Lower lobe of right lung (tissue), 2 donors: ENCODE measurements around the gene NR4A1. TPM values are rescaled to one million over a fixed set of nuclear protein-coding genes. Genes with fewer than 3 reads are reported as not detected.

ENCODE experiments used
- ATAC-seq, 2 donors: fragments of 200-7000 bp; cut with Tn5 transposase; one replicate each; pipeline ENCODE4 v1.9.1; 2020 to 2022; ENCODE audit warnings: mild to moderate bottlenecking in 2 of 2, moderate library complexity in 2 of 2
- DNase-seq: peaks from one replicate; pipeline ENCODE4 v3.0.0-alpha.2; 2020
- H3K27ac ChIP-seq: fragments of 200-600 bp; one replicate; pipeline ENCODE4 v1.8.0; 2022
- H3K27me3 ChIP-seq: fragments of 200-600 bp; one replicate; pipeline ENCODE4 v1.8.0; 2022; ENCODE audit warnings: low read depth
- H3K36me3 ChIP-seq: fragments of 200-600 bp; one replicate; pipeline ENCODE4 v1.8.0; 2022; ENCODE audit warnings: mild to moderate bottlenecking
- H3K4me1 ChIP-seq: fragments of 200-600 bp; one replicate; pipeline ENCODE4 v1.8.0; 2022
- H3K4me3 ChIP-seq: fragments of 200-600 bp; one replicate; pipeline ENCODE4 v1.8.0; 2022; ENCODE audit warnings: mild to moderate bottlenecking
- H3K9me3 ChIP-seq: fragments of 200-600 bp; one replicate; pipeline ENCODE4 v1.8.0; 2022
- intact Hi-C: fragments of 100-400 bp; cut with DNase I; formaldehyde crosslinking; loops from one replicate; pipeline ENCODE4 v1.11.0; 2022
- total RNA-seq: library from RNA; stranded (reverse); fragmentation: NEBNext Ultra II Directional; extraction: Animal tissue kit (Norgen Biotek cat#: 25700); gene quantifications from one replicate; pipeline ENCODE4 v1.2.1, GENCODE V29; 2021
- TF ChIP-seq, protein P1 (sequence below): fragments of 200-600 bp; IDR thresholded peaks from one replicate; pipeline ENCODE4 v1.8.0; 2022; ENCODE audit warnings: antibody characterized with exemption, mild to moderate bottlenecking
- donor health status: DM: no; HTN: yes; CAD: no; lungs with severe emphysema.

Gene NR4A1
- total RNA-seq, 1 donor from 2014 or later, result 39.3 TPM

DNA sequence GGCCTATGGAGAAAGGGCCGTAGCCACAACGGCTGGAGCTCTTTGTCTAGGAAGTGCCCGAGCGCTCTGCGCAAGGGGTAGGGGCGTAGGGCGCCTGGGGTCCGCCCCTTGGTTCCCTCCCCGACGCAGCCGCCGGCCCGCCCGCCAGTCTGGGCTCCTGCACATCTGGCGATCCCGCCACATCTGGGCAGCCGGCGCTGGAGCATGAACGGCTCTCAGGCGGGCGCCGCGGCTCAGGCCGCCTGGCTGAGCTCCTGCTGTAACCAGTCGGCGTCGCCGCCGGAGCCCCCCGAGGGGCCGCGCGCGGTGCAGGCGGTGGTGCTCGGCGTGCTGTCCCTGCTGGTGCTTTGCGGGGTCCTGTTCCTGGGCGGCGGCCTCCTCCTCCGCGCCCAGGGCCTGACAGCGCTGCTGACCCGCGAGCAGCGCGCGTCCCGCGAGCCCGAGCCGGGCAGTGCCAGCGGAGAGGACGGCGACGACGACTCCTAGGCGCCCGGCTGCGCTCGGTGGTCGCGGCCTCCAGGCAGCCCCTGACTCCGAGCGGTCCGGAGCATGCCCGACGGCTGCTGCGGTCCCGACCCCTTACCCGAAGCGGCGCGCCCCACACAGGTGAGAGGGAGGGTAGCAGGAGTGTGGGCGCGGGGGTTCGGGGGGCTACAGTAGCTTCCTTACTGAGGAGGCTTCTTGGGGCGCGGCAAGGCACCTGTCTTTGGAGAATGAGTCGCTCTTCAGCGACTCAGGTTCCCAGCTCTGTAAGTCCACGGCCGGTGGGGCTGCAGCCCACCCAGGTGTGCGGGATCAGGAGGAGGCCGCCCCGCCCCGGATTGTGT, 28.5 kb downstream of the NR4A1 start, which contains the start of gene SMIM41:
Gene SMIM41, plus strand, starts transcription at position 129 of the 827 bp plus-strand sequence. Its CDS starts 76 bp downstream, at position 205.
- intact Hi-C loops, result loop anchor here (5.0 kb wide), 1 partner anchor 52 kb away; no protein-coding TSS in a partner anchor
- peaks cover 45% of the 10 kb centered on the region for H3K36me3 ChIP-seq

DNA sequence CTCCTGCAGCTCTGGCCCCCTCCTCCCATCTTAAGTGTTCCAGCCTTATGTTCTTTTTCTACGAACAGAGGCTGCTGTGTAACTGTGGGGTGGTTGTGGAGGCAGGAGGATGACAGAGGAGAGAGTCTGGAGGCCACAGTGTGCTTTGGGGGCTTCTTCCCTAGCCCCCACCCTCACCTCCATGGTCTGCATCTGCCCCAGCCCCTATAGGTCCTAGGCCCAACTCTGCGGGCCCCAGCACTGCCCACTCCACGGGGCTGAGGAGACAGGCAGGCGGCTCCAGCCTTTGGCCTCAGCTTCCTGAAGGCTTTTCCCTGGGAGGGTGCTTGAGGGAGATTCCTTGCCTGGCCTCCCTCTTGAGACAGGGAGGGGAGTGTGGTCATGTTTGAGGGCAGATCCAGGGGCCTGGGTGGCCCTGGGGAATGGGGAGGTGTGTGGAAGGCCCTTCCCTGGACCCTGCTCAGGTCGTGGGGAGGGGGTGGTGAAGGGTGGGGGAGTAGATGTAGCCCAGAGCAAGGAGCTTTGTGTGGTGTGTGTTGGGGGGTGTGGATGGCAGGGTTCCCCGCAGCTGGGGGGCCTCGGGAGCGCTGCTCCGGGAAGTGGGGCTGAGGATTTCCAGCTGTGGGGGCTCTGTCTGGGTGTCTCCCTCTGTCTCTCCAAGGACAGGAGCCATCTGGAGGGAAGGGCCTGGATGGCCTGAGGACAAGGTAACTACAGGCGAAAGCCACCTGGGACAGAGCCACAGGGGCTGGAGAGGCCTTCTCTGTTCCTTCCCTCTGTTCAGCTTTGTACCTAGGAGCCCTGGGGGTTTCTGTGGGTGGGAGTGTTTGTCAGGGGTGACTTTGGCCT, 29.4 kb downstream of the NR4A1 start:
- Histone ChIP-seq H3K4me3 (peak overlapping the region; percentile 49), H3K27ac (peak overlapping the region; percentile 81), H3K27me3 (no peaks in the 10 kb centered on the region), H3K9me3 (no peaks in the 10 kb centered on the region), H3K4me1 (peaks cover 34% of the 10 kb centered on the region), H3K36me3 (peaks cover 37% of the 10 kb centered on the region)
- TF ChIP-seq, protein P1, sequence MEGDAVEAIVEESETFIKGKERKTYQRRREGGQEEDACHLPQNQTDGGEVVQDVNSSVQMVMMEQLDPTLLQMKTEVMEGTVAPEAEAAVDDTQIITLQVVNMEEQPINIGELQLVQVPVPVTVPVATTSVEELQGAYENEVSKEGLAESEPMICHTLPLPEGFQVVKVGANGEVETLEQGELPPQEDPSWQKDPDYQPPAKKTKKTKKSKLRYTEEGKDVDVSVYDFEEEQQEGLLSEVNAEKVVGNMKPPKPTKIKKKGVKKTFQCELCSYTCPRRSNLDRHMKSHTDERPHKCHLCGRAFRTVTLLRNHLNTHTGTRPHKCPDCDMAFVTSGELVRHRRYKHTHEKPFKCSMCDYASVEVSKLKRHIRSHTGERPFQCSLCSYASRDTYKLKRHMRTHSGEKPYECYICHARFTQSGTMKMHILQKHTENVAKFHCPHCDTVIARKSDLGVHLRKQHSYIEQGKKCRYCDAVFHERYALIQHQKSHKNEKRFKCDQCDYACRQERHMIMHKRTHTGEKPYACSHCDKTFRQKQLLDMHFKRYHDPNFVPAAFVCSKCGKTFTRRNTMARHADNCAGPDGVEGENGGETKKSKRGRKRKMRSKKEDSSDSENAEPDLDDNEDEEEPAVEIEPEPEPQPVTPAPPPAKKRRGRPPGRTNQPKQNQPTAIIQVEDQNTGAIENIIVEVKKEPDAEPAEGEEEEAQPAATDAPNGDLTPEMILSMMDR, result no peak
- DNase-seq, result no peak
- intact Hi-C loops, result loop anchor here (5.0 kb wide), 1 partner anchor 53 kb away; no protein-coding TSS in a partner anchor
- peak; percentile 19 to 27 for ATAC-seq

More for the DNA sequence above, 28.5 kb downstream of the NR4A1 start, which contains the start of gene SMIM41:
- DNase-seq (peak; percentile 43), ATAC-seq (peak in 1 of 2 donors; percentile 6)
- peak within 1 kb of the TSS; percentile 81 for H3K27ac ChIP-seq
- TF ChIP-seq, protein P1, result no peak
- H3K4me3 ChIP-seq, result peak within 1 kb of the TSS; percentile 49
- no peaks in the 10 kb centered on the region for H3K27me3 ChIP-seq
- H3K9me3 ChIP-seq, result no peaks in the 10 kb centered on the region
- peaks cover 37% of the 10 kb centered on the region for H3K4me1 ChIP-seq

DNA sequence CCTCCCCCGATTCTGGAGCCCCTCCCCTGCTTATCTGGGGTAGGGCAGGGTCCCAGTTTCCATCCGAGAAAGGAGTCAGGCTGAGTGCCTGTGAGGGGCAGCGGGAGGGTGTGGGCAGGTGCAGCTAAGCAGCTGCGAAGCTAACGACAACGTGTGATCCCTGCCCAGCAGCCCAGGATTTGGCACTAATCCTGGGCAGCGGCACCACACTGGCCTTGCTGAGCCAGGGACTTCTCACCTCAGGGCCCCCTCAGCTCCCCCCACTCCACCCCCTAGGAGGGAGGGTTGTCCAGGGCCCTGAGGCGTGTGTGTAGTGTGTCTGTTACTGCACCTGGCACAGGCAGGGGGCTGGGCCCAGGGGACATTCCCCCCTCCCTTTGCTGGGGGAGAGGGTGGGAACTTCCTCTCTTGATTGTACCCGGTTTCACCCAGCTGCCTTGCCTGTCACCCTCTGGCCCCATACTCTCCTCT, 30.1 kb downstream of the NR4A1 start:
- ATAC-seq (peak; percentile 3 to 5), DNase-seq (no peak)
- intact Hi-C loops, result loop anchor here (5.0 kb wide), 1 partner anchor 54 kb away; no protein-coding TSS in a partner anchor
- Histone ChIP-seq H3K4me1 (peaks cover 34% of the 10 kb centered on the region), H3K27me3 (no peaks in the 10 kb centered on the region), H3K9me3 (no peaks in the 10 kb centered on the region), H3K27ac (peak overlapping the region; percentile 81), H3K4me3 (peak overlapping the region; percentile 49), H3K36me3 (peaks cover 31% of the 10 kb centered on the region)
- TF ChIP-seq, protein P1, result no peak

DNA sequence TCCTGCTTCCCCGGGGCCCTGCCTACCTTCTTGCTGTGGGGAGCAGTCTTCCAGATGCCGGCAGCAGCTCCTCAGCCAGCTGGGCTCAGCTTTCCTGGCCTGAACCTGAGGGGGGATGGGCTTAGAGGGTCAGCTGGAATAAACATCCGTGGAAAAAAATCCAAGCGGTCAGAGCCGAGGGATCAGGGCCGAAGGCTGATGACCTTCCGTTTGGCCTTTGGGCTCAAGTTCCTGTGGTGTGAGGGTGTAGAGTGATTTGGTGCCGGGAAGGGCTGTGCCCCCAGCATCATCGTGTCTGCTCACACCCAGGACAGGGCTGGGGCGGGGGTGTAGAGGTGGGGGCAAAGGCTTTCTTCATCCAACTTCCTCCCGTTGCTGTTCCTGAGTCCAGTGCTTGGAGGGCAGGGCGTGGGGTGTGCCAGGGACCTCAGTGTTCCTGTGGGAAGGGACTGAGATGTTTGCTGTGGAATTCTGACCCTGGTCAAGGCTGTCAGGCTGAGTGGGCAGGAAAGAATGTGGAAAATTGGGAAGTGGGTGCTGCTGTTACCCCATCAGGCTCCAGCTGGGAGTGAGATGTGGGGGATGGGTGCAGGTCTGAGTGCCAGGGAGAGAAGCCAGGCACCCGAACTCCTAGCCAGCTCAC, 30.9 kb downstream of the NR4A1 start:
- Histone ChIP-seq H3K36me3 (peaks cover 23% of the 10 kb centered on the region), H3K27ac (peak overlapping the region; percentile 81), H3K9me3 (no peaks in the 10 kb centered on the region), H3K4me1 (peaks cover 34% of the 10 kb centered on the region), H3K4me3 (peak overlapping the region; percentile 49), H3K27me3 (no peaks in the 10 kb centered on the region)
- ATAC-seq (peak; percentile 53 to 65), DNase-seq (no peak)
- intact Hi-C loops, result loop anchor here (5.0 kb wide), 1 partner anchor 55 kb away; no protein-coding TSS in a partner anchor
- TF ChIP-seq, protein P1, result no peak

DNA sequence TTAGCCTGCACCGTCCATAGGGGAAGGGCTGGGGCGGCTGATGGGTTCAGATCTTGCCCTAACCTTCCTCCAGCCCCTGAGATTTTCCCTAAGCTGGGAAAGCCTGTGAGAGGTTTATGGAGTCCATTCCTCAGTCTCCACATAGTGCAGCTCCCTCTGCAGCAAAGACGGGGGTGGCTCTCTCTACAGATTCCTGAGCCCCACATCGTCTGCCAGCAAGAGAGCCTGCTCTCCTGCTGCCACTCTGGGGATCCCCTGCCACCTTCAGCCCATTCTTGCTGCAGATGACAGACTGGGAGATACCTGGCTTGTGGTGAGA, 31.4 kb downstream of the NR4A1 start:
- ATAC-seq (no peak), DNase-seq (no peak)
- H3K4me1 ChIP-seq, result peaks cover 34% of the 10 kb centered on the region
- TF ChIP-seq, protein P1, result no peak
- H3K4me3 ChIP-seq, result no peak overlapping the region
- intact Hi-C loops, result loop anchor here (5.0 kb wide), 1 partner anchor 55 kb away; no protein-coding TSS in a partner anchor
- H3K27me3 ChIP-seq, result no peaks in the 10 kb centered on the region
- peak overlapping the region; percentile 81 for H3K27ac ChIP-seq
- peaks cover 18% of the 10 kb centered on the region for H3K36me3 ChIP-seq
- H3K9me3 ChIP-seq, result no peaks in the 10 kb centered on the region
